Fibroblast of lung (primary cell): ENCODE data around the gene METTL4. TPM values are rescaled to one million over a fixed set of nuclear protein-coding genes. Genes with fewer than 3 reads are reported as not detected.
A peak's percentile ranks its signal among the peaks of the same experiment; 100 is the strongest.
"Not testable (repeated sequence)": the region's sequence is repeated elsewhere in the genome, so short reads cannot be mapped to it uniquely, and the experiment has no call there.

Experiments used
- DNase-seq, 2 donors: peaks; one replicate each; pipeline versions ENCODE4 v3.0.0 to v3.0.0-alpha.2; 2010; ENCODE audit warnings: low read depth in 2 of 2
- H2AFZ ChIP-seq: 2 replicates; pipeline ENCODE4 v1.5.1; 2012; ENCODE audit warnings: low read length, control low read depth, inconsistent platforms
- H3K27ac ChIP-seq: 2 replicates; pipeline ENCODE4 v1.5.1; 2011; ENCODE audit warnings: low read length, control low read depth; ENCODE audit not compliant: insufficient read depth
- H3K27me3 ChIP-seq: 2 replicates; pipeline ENCODE4 v1.5.1; 2011; ENCODE audit warnings: mild to moderate bottlenecking, low read length; ENCODE audit not compliant: control insufficient read depth, insufficient read depth
- H3K36me3 ChIP-seq: 2 replicates; pipeline ENCODE4 v1.5.1; 2011; ENCODE audit warnings: low read length; ENCODE audit not compliant: control insufficient read depth, insufficient read depth
- H3K4me1 ChIP-seq: 2 replicates; pipeline ENCODE4 v1.5.1; 2011; ENCODE audit warnings: low read length; ENCODE audit not compliant: control insufficient read depth, insufficient read depth; ENCODE audit errors: extremely low read depth
- H3K4me2 ChIP-seq: 2 replicates; pipeline ENCODE4 v1.5.1; 2011; ENCODE audit warnings: low read length, control low read depth; ENCODE audit not compliant: insufficient read depth; ENCODE audit errors: extremely low read depth
- H3K4me3 ChIP-seq, 4 experiments: fragments of 200-600 bp in 1 of 4; sonication (generic) in 1 of 4; replicated peaks in 1 of 4; 2 replicates each; pipeline ENCODE4 v1.5.1; 2011 to 2016; ENCODE audit warnings: low read length in 4 of 4, low read depth in 3 of 4, mild to moderate bottlenecking in 3 of 4, control low read depth in 2 of 4, inconsistent platforms in 1 of 4, mixed read lengths in 1 of 4; ENCODE audit not compliant: insufficient read depth in 1 of 4; ENCODE audit errors: control extremely low read depth in 1 of 4
- H3K79me2 ChIP-seq: 2 replicates; pipeline ENCODE4 v1.5.1; 2012; ENCODE audit warnings: mild to moderate bottlenecking, low read length, inconsistent platforms; ENCODE audit not compliant: control insufficient read depth, insufficient read depth
- H3K9ac ChIP-seq: 2 replicates; pipeline ENCODE4 v1.5.1; 2011; ENCODE audit warnings: mild to moderate bottlenecking, low read length, control low read depth; ENCODE audit not compliant: insufficient read depth
- H3K9me3 ChIP-seq: 2 replicates; pipeline ENCODE4 v1.5.1; 2012; ENCODE audit warnings: low read depth, low read length; ENCODE audit not compliant: control insufficient read depth, insufficient read depth
- H4K20me1 ChIP-seq: 2 replicates; pipeline ENCODE4 v1.5.1; 2011; ENCODE audit warnings: low read length; ENCODE audit not compliant: control insufficient read depth, insufficient read depth; ENCODE audit errors: extremely low read depth
- CTCF ChIP-seq, 2 donors: IDR thresholded peaks in 1 of 2; conservative IDR thresholded peaks in 1 of 2; 1 replicate in 1 of 2; 2 replicates in 1 of 2; pipeline ENCODE4 v1.5.1; 2011 to 2012; ENCODE audit warnings: low read length in 2 of 2, control low read depth in 1 of 2, inconsistent platforms in 1 of 2, low read depth in 1 of 2, mild to moderate bottlenecking in 1 of 2
- EZH2 ChIP-seq: IDR thresholded peaks from 2 replicates; pipeline ENCODE4 v1.5.1; 2012; ENCODE audit warnings: low read length, control low read depth, mild to moderate bottlenecking; ENCODE audit errors: missing control alignments
- polyA plus RNA-seq, 2 donors: library from polyadenylated mRNA; depleted of rRNA in 1 of 2; stranded (reverse) in 1 of 2; unstranded in 1 of 2; fragments of >200 nt; gene quantifications; 2 replicates each; pipeline ENCODE4 v1.2.1, GENCODE V29; 2011 to 2012; ENCODE audit warnings: missing spikeins in 1 of 2
- total RNA-seq: library from RNA; depleted of rRNA; stranded (reverse); fragments of >200 nt; gene quantifications from 2 replicates; pipeline ENCODE4 v1.2.1, GENCODE V29; 2014

Gene METTL4
- total and polyA plus RNA-seq, 2 donors (not counting 1 experiment from before 2014, with no cell fraction given) = 8.0 to 12.2 TPM

DNA sequence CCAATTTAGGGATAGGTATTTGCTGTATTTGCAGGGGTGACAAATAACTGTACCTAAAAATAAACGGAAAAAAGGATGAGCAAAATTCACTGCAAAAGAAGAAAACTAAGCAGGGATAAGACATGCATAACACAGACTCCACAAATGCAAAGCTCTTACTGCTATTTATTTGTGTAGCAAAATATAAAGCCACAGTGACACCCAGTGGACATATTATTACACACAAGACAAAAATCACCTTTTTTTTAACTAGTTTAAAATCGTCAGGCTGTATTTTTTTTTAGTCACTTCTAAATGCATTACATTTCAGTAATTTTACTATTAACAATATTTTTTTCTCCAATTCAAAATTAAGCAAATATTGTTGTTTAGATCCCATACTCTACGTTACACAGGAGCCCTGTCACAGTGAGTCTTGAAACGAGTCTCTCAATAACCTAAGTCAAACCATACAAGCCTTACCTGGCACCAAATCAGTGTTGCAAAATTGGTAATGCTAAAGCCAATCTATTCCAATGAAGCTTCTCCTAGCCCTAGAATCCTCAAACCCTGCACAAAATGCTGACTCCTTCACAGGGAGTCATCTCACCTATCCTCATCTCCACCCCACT, 23.7 kb downstream of the METTL4 start:
- Histone ChIP-seq H3K36me3 (no peaks in the 10 kb centered on the region), H3K4me3 (no peak overlapping the region), H3K9me3 (no peaks in the 10 kb centered on the region), H3K9ac (no peak overlapping the region), H3K79me2 (no peaks in the 10 kb centered on the region), H4K20me1 (no peaks in the 10 kb centered on the region), H2AFZ (no peak overlapping the region), H3K27ac (no peak overlapping the region), H3K4me2 (no peak overlapping the region), H3K27me3 (no peaks in the 10 kb centered on the region), H3K4me1 (no peaks in the 10 kb centered on the region)
- TF ChIP-seq EZH2 (no peak), CTCF (conservative IDR thresholded peaks at IDR 0.05 in 1 of 2, IDR thresholded peaks at IDR 0.05 in 1 of 2; ENCODE audit: low read depth in 1 of 2, low read length in 2 of 2) (peak in 1 of 2 donors; percentile 38)
- peak; percentile 50 to 73 for DNase-seq

GRCh38 chr18:2545155-2545554, 26.1 kb downstream of the METTL4 start:
- no peak for DNase-seq
- no peak for TF ChIP-seq CTCF (conservative IDR thresholded peaks at IDR 0.05 in 1 of 2, IDR thresholded peaks at IDR 0.05 in 1 of 2; ENCODE audit: low read depth in 1 of 2, low read length in 2 of 2)
- TF ChIP-seq EZH2 = no peak
- Histone ChIP-seq H3K27ac (no peak overlapping the region), H3K27me3 (no peaks in the 10 kb centered on the region), H3K4me1 (no peaks in the 10 kb centered on the region), H3K9me3 (no peaks in the 10 kb centered on the region), H2AFZ (no peak overlapping the region), H3K36me3 (no peaks in the 10 kb centered on the region), H3K9ac (no peak overlapping the region), H3K4me2 (no peak overlapping the region), H3K79me2 (no peaks in the 10 kb centered on the region), H4K20me1 (no peaks in the 10 kb centered on the region), H3K4me3 (no peak overlapping the region)

DNA sequence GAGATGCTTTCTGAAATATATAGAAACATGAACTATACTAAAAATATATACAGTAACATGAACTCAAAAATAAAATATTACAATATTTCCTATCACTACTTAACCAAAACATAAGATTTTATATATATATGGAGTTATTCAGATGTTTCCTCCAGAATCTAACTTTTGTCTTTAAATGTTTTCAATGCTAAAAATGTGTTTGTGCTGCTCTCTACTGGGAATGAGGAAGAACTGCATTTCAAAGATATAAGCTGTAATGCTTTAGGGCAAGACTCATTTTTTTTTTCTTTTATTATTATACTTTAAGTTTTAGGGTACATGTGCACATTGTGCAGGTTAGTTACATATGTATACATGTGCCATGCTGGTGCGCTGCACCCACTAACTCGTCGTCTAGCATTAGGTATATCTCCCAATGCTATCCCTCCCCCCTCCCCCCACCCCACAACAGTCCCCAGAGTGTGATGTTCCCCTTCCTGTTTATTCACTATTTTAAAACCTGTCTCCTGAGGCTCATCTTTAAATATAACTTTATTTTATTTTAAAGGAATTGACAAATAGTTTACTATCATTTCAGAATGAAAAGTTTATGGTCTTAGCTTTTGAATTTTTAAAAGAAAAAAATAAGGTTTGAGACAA, 29.3 kb downstream of the METTL4 start:
- not testable (repeated sequence) for H3K4me2 ChIP-seq, H3K27me3 ChIP-seq, H3K9ac ChIP-seq, H3K9me3 ChIP-seq, H3K4me3 ChIP-seq, H3K27ac ChIP-seq, H3K4me1 ChIP-seq, H2AFZ ChIP-seq, H4K20me1 ChIP-seq, H3K79me2 ChIP-seq, H3K36me3 ChIP-seq
- TF ChIP-seq CTCF (conservative IDR thresholded peaks at IDR 0.05 in 1 of 2, IDR thresholded peaks at IDR 0.05 in 1 of 2; ENCODE audit: low read depth in 1 of 2, low read length in 2 of 2) = peak; percentile 36 to 63
- DNase-seq = peak; percentile 37 to 61
